Measurements from ENCODE around the gene OR10G8. TPM values are rescaled to one million over a fixed set of nuclear protein-coding genes. Genes with fewer than 3 reads are reported as not detected.

The OR10G8 gene
- total and polyA plus RNA-seq, 2 of the 8 experiments (the other 6 are each of a cell fraction or from before 2014, with no cell fraction given) = not detected

GRCh38 chr11:123977731-123978347, 48.8 kb upstream of the OR10G8 start, which contains the start of gene OR10S1:
OR10S1 (minus strand) TSS chr11:123977781; CDS start chr11:123977664, 117 bp downstream.
- H3K23ac ChIP-seq (ENCODE audit: insufficient read length) = no peak within 1 kb of the TSS
- H3K79me1 ChIP-seq (ENCODE audit: low read depth, low read length) = no peaks in the 10 kb centered on the region
- H4K20me1 ChIP-seq (replicated peaks in 1 of 2; ENCODE audit: control insufficient read depth in 1 of 2, insufficient read depth in 2 of 2, low read length in 2 of 2) = no peaks in the 10 kb centered on the region
- H2AFZ ChIP-seq (ENCODE audit: low read length) = no peak within 1 kb of the TSS; the same call in 1 of the 2 replicates
- no peak within 1 kb of the TSS for H3K4me2 ChIP-seq (ENCODE audit: insufficient read depth in 1 of 2, low read depth in 2 of 2, low read length in 2 of 2)
- peak within 1 kb of the TSS; percentile 52 for H3K14ac ChIP-seq (ENCODE audit: insufficient read length)
- no peaks in the 10 kb centered on the region for H3K27me3 ChIP-seq (replicated peaks in 1 of 4; ENCODE audit: control insufficient read depth in 3 of 4, extremely low read depth in 1 of 4, insufficient read depth in 3 of 4, low read length in 3 of 4)
- H3K56ac ChIP-seq (replicated peaks; ENCODE audit: insufficient read length, low read depth, low read length) = no peak within 1 kb of the TSS
- H4K91ac ChIP-seq (replicated peaks; ENCODE audit: insufficient read length, low read length) = no peak within 1 kb of the TSS
- DNase-seq (ENCODE audit: low read depth in 1 of 2, low spot score in 2 of 2) (no peak), FAIRE-seq (no peak)
- no peak within 1 kb of the TSS for H2BK5ac ChIP-seq (ENCODE audit: low read depth, low read length)
- H3K23me2 ChIP-seq (ENCODE audit: low read depth, low read length) = no peaks in the 10 kb centered on the region
- H3K4me1 ChIP-seq (replicated peaks in 1 of 4; ENCODE audit: control insufficient read depth in 3 of 4, insufficient read depth in 4 of 4, low read length in 3 of 4) = 0 out of 7 replicates have a peak, but pooled peaks cover 0 to 2% (median 0%) of the 10 kb centered on the region in 4 experiments
- H2BK20ac ChIP-seq (ENCODE audit: low read length) = no peak within 1 kb of the TSS
- no peak within 1 kb of the TSS for H2AK5ac ChIP-seq (ENCODE audit: low read depth, low read length)
- ChIA-PET POLR2A (ENCODE audit: partially characterized antibody) (no interaction called here), CTCF (ENCODE audit: partially characterized antibody) (interaction anchor here (1.5 kb wide), 1 partner anchor 22 kb away, joined by 4 read pairs; no protein-coding TSS in a partner anchor)
- no peak within 1 kb of the TSS for H4K5ac ChIP-seq (ENCODE audit: insufficient read length, low read depth, low read length)
- no peak within 1 kb of the TSS for H2BK15ac ChIP-seq (ENCODE audit: low read length)
- peak within 1 kb of the TSS; percentile 21; the same call in 1 of the 2 replicates for H2BK12ac ChIP-seq (ENCODE audit: low read depth, low read length)
- no peak within 1 kb of the TSS for H3K4ac ChIP-seq (replicated peaks; ENCODE audit: insufficient read length, low read depth, low read length)
- no peaks in the 10 kb centered on the region for H3K79me2 ChIP-seq (ENCODE audit: control insufficient read depth in 1 of 2, insufficient read depth in 2 of 2, low read length in 2 of 2)
- no peaks in the 10 kb centered on the region for H3K36me3 ChIP-seq (ENCODE audit: control insufficient read depth in 2 of 4, insufficient read depth in 4 of 4, low read length in 3 of 4)
- no peak within 1 kb of the TSS for H3K4me3 ChIP-seq (ENCODE audit: extremely low read depth in 1 of 4, insufficient read depth in 2 of 4, low read depth in 3 of 4, low read length in 4 of 4)
- H3K27ac ChIP-seq (ENCODE audit: low read depth, low read length) = no peak within 1 kb of the TSS
- no peaks in the 10 kb centered on the region for H3K9me3 ChIP-seq (ENCODE audit: insufficient read depth in 2 of 2, low read depth in 1 of 2, low read length in 1 of 2)
- H2BK120ac ChIP-seq (replicated peaks; ENCODE audit: low read depth, low read length) = no peak within 1 kb of the TSS
- TF ChIP-seq RFX5 (IDR thresholded peaks at IDR 0.05; ENCODE audit: borderline replicate concordance, low read depth, low read length) (no peak), ATF2 (IDR thresholded peaks at IDR 0.05; ENCODE audit: low read length) (no peak), SIN3A (conservative IDR thresholded peaks at IDR 0.05 in 1 of 2, IDR thresholded peaks at IDR 0.05 in 1 of 2; ENCODE audit: low read depth in 1 of 2, low read length in 2 of 2) (no peak), USF2 (IDR thresholded peaks at IDR 0.05; ENCODE audit: low read length) (no peak)
- H4K8ac ChIP-seq (ENCODE audit: extremely low read depth, insufficient read depth, low read length) = no peak within 1 kb of the TSS
- H3K18ac ChIP-seq (ENCODE audit: extremely low read depth, low read length) = no peak within 1 kb of the TSS
- no peak within 1 kb of the TSS for H3K9ac ChIP-seq (replicated peaks in 1 of 4; ENCODE audit: extremely low read depth in 1 of 4, low read depth in 3 of 4, low read length in 3 of 4)

Measured in H1 (cell line).